NCI-H2029 (cell line): Measurements from ENCODE around the gene TRIM26.
A peak's percentile ranks its signal among the peaks of the same experiment; 100 is the strongest.
"Not testable (repeated sequence)": the region's sequence is repeated elsewhere in the genome, so short reads cannot be mapped to it uniquely, and the experiment has no call there.

Source experiments
- DNase-seq: peaks from one replicate; lab custom pipeline; 2025; lab: John Stamatoyannopoulos, UW

Gene TRIM26, protein sequence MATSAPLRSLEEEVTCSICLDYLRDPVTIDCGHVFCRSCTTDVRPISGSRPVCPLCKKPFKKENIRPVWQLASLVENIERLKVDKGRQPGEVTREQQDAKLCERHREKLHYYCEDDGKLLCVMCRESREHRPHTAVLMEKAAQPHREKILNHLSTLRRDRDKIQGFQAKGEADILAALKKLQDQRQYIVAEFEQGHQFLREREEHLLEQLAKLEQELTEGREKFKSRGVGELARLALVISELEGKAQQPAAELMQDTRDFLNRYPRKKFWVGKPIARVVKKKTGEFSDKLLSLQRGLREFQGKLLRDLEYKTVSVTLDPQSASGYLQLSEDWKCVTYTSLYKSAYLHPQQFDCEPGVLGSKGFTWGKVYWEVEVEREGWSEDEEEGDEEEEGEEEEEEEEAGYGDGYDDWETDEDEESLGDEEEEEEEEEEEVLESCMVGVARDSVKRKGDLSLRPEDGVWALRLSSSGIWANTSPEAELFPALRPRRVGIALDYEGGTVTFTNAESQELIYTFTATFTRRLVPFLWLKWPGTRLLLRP

DNA sequence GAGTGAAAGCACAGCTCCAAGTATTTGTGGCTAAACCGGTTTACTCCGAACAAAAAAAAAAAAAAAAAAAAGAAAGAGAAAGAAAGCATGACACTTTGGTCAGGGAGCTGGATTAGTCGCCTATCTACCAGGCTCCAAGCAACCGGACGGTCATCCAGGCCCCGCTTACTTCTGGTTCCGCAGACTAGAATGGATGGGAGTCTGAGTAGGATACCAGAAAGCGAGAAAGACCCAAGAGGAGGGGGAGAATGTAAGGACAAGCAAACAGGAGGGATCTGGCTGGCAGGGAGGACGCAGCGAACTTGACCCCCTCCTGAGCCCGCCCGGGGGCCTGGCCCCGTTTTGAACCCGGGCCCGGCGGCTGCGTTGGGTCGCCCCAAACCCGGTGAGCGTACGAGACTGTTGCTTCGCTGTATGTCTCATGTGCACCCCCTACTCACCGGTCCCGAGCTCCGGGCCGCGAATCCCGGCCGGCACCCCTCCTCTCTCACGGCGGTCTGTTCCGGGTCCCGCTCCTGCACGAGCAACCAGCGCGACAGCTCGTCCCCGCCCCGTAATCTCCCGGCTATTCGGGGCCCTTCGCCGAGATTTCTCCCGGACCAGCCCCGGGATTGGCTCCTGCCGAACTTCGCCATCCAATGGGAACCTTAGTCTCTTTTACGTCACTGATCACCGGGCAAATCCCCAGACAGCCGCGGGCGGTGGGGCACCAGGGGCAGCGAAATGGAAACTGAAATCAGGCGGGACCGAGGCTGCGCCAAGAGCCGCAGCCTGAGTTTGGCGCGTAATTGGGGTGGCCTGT is at the start of gene TRIM26:
TSS of gene TRIM26 (minus strand) at position 542 of the 802 bp plus-strand sequence. CDS start 14,303 bp downstream, outside the sequence.
- peak; percentile 97 for DNase-seq

GRCh38 chr6:30260036-30260504 is 46.9 kb upstream of the TRIM26 start:
- DNase-seq: no peak

GRCh38 chr6:30259140-30260035 is 46.2 kb upstream of the TRIM26 start:
- DNase-seq: no peak

GRCh38 chr6:30258204-30258603 is 45.0 kb upstream of the TRIM26 start:
- no peak for DNase-seq

- not testable (repeated sequence) for DNase-seq
These were observed 39.2 kb upstream of the TRIM26 start for GRCh38 chr6:30252417-30252816.

- DNase-seq: no peak
These were observed 31.4 kb upstream of the TRIM26 start for GRCh38 chr6:30244560-30244959.

DNA sequence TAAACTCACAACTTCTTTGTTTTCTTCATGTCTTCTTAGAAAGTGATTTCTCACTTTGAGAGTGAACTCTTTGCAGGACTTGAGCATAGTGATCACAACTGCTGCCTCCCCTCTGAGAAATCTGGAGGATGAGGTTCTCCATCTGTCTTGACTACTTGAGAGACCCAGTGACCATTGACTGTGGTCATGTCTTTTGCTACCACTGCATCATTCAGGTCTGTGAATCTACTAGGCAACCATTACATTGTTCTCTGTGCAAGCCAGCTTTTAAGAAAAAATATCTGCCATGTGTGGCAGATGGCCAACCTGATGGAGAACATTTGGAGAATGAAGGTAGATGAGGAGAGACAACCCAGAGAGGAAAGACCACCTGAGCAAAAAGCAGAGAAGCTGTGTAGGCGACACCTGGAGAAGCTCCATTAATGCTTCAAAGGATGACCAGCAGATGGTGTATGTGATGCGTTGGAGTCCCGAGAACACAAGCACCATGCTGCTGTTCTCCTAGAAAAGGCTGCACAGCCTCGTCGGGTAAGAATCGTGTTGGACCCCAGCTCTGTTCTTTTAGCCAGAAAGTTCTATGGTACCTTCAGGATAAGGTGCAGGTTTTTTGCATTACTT is 25.1 kb upstream of the TRIM26 start:
- no peak for DNase-seq

GRCh38 chr6:30234356-30234755 is 21.1 kb upstream of the TRIM26 start:
- no peak for DNase-seq

- no peak for DNase-seq
These were observed 17.9 kb upstream of the TRIM26 start for GRCh38 chr6:30231067-30231466.

GRCh38 chr6:30227763-30228487 is 14.7 kb upstream of the TRIM26 start:
- DNase-seq: no peak

DNA sequence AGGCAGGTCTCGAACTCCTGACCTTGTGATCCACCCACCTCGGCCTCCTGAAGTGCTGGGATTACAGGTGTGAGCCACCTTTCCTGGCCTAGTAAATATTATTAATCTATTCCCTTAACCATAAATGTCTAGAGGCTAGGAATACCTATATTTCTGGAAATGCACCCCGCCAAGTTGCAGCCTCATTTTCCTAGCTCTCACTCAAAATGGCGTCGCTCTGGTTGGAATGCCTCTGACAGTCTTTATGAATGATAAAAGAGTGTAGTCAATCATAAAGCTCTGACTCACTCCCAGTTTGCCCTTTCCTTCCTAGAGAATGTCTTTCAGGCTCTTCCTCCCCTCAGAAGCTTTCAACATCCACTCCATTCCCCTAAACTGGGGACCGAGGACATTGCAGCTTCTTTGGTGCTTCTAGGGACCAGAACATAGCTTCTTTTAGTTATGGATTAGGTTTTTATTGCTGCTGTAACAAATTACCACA is 14.1 kb upstream of the TRIM26 start:
- DNase-seq: no peak

DNA sequence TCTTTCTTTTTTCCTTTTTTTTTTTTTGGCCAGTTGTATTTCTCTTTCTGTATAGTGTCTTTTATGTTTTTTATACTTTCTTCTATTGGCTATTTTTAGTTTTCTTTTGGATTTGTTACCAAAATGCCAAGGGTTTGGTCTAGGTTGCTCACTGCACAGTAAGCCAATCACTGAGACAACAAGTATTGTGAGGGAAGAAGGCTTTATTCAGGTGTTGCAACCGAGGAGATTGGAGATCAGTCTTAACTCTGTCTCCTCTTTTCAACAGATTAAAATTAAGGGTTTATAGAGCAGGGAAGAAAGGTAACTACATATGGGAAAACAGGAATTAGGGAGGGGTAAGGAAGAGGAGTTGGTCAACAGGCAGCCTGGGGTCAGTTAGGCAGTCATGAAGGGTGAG is 10.1 kb upstream of the TRIM26 start:
- DNase-seq: no peak

DNA sequence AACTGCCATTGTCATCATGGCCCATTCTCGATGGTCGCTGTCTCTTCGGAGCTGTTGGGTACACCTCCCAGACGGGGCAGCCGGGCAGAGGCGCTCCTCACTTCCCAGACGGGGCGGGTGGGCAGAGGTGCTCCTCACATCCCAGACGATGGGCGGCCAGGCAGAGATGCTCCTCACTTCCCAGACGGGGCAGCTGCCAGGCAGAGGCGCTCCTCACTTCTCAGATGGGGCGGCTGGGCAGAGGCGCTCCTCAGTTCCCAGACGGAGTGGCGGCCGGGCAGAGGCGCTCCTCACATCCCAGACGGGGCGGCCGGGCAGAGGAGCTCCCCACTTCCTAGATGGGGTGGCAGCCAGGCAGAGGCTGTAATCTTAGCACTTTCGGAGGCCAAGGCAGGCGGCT is 8.8 kb upstream of the TRIM26 start:
- not testable (repeated sequence) for DNase-seq

DNA sequence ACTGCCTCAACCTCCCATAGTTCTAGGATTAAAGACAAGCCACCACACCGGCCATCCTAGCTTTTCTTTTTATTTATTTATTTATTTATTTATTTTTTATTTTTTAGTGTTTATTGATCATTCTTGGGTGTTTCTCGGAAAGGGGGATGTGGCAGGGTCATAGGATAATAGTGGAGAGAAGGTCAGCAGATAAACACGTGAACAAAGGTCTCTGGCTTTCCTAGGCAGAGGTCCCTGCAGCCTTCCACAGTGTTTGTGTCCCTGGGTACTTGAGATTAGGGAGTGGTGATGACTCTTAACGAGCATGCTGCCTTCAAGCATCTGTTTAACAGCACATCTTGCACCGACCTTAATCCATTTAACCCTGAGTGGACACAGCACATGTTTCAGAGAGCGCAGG is 8.2 kb upstream of the TRIM26 start:
- DNase-seq: not testable (repeated sequence)

GRCh38 chr6:30219244-30219643 is 6.0 kb upstream of the TRIM26 start:
- peak; percentile 80 for DNase-seq

DNA sequence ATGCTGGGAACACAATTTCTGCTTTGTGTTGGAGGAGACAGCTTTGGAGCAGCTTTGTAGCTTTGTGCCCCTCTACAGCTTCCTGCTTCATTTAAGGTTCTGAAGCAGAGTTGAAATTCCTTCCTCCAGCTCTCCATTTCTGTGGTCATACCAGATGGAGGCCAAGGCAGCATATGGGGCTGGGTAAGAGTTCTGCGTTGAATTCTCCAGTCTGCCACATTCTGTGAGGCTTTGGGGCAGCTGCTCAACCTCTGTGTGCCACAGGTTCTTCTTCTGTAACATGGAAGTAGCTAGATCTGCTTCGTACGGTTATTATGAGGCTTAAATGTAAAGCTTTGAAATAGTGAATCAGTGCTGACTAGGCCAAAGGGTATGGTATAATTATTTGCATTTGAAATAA is 2.9 kb upstream of the TRIM26 start:
- DNase-seq: no peak

- DNase-seq: no peak
These were observed 1.4 kb upstream of the TRIM26 start for GRCh38 chr6:30214657-30214982.

DNA sequence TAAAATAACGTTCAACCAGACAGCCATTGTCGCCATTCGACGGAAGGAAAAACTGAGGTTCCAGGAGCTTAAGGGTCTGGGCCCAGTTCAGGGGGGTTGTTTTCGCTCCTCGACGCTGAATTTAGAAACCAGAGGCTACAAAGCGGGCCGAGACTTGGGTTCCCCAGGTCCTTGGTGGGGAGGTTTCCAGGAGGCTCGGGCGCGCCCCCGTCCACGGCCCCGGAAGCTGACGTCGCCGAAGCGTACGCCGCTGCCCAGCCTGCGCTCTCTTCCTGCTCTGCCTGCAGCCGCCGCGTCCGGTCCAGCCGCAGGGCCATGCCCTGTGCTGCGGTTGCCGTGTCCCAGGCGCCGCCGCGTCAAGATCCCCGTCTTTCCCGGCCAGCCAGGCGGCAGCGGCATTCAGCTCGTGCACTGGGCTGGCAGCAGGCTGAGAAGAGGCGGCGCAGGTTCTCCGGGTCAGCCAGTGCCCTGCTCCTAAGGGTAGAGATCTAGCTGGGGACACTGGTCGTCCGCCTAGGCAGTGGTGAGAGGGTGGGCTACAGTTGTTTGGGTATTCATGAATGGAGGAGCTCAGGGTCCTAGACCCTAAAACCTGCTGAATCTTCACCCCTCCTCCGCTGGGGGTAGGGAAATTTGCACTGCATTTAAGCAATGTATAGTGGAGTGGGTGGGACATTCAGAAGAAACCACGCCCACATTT is 901 bp upstream of the TRIM26 start:
- DNase-seq: peak; percentile 72

- DNase-seq: peak; percentile 61
These were observed 406 bp upstream of the TRIM26 start for GRCh38 chr6:30213667-30213956.

GRCh38 chr6:30211899-30212298 is 1.3 kb downstream of the TRIM26 start:
- DNase-seq: no peak
